Spleen (tissue), 7 donors: ENCODE results near the gene TMEM38B.

Source experiments
- CTCF ChIP-seq, 11 experiments: fragments of 200-600 bp in 7 of 11; fragments of 450-650 bp in 4 of 11; sonication (generic) in 4 of 11; IDR thresholded peaks in 8 of 11; conservative IDR thresholded peaks in 3 of 11; 1 replicate in 7 of 11; 2 replicates in 4 of 11; pipeline versions ENCODE4 v1.4.0 to v1.8.0; 2016 to 2021; ENCODE audit warnings: antibody characterized with exemption in 11 of 11, inconsistent platforms in 4 of 11, mild to moderate bottlenecking in 1 of 11
- POLR2A ChIP-seq, 3 donors: fragments of 450-650 bp; IDR thresholded peaks; one replicate each; pipeline ENCODE4 v1.5.1; 2017; ENCODE audit warnings: antibody characterized with exemption in 3 of 3, mild to moderate bottlenecking in 1 of 3
- POLR2AphosphoS5 ChIP-seq, 3 donors: sonication (generic); formaldehyde crosslinking; IDR thresholded peaks; one replicate each; pipeline ENCODE4 v1.5.1; 2017; ENCODE audit warnings: antibody characterized with exemption in 3 of 3
- donor health status: DM: no; HTN: no; CAD: no; lungs with moderate emphysema.
- donor health status: DM: no; HTN: no; CAD: no.
- donor health status: DM: no; HTN: no; CAD: no.

GRCh38 chr9:105735366-105735765 lies 41.0 kb downstream of the TMEM38B start:
- no peak for TF ChIP-seq POLR2A (IDR thresholded peaks at IDR 0.05)
- TF ChIP-seq POLR2AphosphoS5 (IDR thresholded peaks at IDR 0.05) = no peak
- TF ChIP-seq CTCF (IDR thresholded peaks at IDR 0.05 in 8 of 11, conservative IDR thresholded peaks at IDR 0.05 in 3 of 11) = no peak
